ENCODE data around the gene SEC11A.
A peak's percentile ranks its signal among the peaks of the same experiment; 100 is the strongest.
"Not testable (repeated sequence)": the region's sequence is repeated elsewhere in the genome, so short reads cannot be mapped to it uniquely, and the experiment has no call there.

SEC11A gene

GRCh38 chr15:84736375-84736774, 20.4 kb upstream of the SEC11A start:
- no peak for DNase-seq

GRCh38 chr15:84735480-84736061, 19.6 kb upstream of the SEC11A start:
- DNase-seq, result not testable (repeated sequence)

DNA sequence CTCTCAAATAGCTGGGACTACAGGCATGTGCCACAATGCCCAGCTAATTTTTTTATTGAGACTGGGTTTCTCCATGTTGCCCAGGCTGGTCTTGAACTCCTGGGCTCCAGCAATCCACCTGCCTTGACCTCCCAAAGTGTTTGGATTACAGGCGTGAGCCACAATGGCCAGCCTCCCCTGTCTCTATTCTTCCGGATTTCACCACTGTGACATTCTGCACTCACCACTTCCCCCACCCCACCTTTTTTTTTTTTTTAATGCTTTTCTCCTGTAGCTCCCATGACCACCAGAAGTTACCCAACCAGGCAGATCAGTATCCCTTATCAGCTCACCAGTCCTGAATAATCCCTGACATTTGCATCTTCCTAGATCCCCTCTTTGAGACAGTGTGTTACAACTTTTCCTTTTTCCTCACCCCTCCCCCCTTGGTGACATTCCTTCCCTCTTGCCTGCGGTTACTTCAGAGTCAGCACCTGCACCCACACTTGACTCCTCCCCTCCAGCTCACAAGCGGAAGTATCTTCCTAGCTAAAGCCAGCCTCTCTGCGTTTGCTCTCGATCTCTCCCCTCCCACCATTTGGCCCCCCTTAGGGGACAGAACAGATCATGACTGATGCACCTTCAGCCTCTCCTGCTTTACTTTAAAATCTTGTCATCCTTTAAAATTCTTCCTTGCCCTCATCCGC, 19.0 kb upstream of the SEC11A start:
- peak; percentile 59 for DNase-seq

- peak; percentile 68 for DNase-seq
These were observed 15.8 kb upstream of the SEC11A start for GRCh38 chr15:84731774-84732173.

DNA sequence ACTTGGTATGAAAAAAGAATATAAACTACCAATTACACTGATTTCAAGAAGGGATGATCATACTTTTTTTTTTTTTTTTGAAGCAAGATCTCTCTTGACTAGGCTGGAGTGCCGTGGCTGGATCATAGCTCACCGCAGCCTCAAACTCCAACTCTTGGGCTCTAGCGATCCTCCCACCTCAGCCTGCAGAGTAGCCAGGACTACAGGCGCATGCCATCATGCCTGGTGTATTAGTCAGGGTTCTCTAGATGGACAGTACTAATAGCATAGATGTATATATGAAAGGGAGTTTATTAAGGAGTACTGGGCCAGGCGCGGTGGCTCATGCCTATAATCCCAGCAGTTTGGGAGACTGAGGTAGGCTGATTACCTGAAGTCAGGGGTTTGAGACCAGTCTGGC, 11.5 kb upstream of the SEC11A start:
- peak; percentile 98 for DNase-seq

GRCh38 chr15:84725001-84725491, 9.1 kb upstream of the SEC11A start:
- peak; percentile 91 for DNase-seq

- DNase-seq, result no peak
These were observed 6.7 kb upstream of the SEC11A start for GRCh38 chr15:84722628-84723027.

DNA sequence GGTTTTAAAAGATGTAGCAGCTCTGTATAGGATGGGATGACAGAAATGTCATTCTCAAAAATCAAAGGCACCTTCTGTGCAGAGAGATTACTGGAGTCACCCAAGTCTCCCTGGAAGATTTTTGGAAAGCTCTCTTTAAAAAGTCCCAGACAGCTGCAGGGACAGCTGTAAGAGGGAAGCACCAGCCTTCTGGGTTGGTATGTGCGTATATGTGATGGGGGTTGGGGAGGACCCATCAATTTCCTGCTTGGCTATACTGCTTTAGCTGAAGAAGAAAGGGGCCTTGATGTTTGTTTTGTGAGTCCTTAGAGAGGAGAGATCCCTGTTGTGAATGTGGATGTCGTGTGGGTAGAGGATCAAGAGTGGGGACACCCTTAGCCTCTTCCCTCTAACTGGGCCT, 5.4 kb upstream of the SEC11A start:
- no peak for DNase-seq

- DNase-seq, result peak; percentile 4
These were observed 401 bp downstream of the SEC11A start for GRCh38 chr15:84715441-84716035.

GRCh38 chr15:84714821-84715220, 1.1 kb downstream of the SEC11A start:
- DNase-seq, result no peak

DNA sequence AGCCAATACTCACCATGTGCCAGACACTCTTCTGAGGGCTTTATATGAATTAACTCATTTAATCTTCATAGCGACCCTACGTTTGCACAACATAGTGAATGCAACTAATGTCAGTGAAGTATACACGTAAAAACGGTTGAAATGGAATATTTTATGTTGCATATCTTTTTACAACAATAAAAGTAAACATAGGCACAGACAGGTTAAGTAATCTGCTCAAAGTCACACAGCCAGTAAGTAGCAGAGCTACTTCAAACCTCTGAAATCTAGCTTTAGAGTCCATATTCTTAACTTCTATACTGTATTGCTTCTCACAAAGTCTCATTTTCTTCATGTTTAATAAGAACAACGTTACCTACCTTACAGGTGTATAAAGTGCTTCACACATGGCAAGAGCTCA, 1.6 kb downstream of the SEC11A start:
- DNase-seq, result no peak

GRCh38 chr15:84703808-84704207, 12.1 kb downstream of the SEC11A start:
- DNase-seq, result no peak

GRCh38 chr15:84702961-84703482, 12.9 kb downstream of the SEC11A start:
- DNase-seq, result no peak

GRCh38 chr15:84699538-84700191, 16.3 kb downstream of the SEC11A start:
- no peak for DNase-seq

DNA sequence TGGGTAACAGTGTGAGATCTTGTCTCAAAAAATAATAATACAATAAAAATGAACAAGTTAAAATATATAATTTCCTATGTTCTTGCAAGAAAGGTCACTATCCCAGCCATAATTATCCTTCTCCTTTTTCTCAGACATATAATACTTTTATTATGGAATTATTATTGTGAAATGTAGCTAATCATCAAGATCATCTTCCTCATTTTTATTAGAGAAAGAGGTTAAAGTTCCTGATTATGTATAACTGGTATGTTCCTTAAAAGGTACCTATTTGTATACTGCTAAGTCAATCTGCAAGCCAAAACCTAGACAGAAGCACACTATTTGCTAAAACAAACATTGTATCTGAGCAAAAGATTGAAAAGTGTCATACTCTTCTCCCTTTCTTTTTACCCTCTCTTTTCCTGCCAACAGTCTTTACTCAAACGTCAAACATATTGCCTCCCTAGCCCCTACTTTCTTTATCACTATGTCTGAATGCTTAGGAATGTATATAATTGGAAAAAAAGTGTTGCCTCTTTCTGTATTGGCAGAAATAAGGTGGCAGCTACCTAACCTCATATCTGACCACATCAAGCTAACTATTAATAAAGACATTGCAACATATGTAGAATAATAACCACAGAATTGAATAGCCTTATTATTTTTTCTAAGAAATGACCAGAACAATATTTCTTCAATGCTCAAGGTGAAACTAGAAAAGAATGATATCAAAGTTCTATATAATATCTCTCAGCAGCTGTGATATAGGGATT, 18.5 kb downstream of the SEC11A start:
- DNase-seq, result peak; percentile 33

DNA sequence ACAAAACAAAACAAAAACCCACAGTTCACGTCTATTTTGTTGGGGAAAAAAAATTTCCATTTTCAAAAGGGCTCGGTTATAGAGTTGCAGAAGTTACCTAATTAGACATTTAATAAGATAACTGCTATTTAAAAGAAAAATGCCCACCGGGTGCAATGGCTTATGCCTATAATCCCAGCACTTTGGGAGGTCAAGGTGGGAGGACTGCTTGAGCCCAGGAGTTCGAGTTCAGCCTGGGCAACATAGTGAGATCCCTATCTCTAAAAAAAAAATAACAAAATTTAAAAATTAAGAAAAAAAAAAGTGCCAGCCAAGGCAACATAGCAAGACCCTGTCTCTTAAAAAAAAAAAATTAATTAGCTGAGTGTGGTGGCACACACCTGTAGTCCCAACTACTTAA, 19.2 kb downstream of the SEC11A start:
- no peak for DNase-seq

DNA sequence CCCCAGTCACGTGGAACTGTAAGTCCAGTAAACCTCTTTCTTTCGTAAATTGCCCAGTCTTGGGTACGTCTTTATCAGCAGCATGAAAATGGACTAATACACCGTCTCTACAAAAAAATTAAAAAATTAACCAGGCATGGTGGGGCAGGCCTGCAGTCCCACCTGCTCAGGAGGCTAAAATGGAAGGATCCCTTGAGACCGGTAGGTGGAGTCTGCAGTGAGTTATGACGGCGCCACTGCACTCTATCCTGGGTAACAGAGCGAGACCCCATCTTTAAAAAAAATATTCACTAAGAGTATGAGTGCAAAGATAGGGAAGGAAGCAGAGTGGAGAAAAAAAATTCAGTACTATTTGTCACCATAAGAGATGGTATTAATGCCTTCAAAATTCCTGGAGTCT, 25.6 kb downstream of the SEC11A start:
- no peak for DNase-seq

DNA sequence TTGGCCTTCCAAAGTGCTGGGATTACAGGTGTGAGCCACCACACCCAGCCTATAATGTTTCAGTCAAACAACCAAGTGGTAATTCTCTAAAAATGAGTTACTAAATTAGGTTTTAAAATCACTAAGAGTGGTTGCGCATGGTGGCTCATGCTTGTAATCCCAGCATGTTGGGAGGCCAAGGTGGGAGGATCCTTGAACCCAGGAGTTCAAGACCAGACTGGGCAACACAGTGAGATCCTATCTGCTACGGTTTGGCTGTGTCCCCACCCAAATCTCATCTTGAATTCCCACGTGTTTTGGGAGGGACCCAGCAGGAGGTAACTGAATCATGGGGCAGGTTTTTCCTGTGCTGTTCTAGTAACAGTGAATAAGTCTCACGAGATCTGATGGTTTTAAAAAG, 26.1 kb downstream of the SEC11A start:
- no peak for DNase-seq

- DNase-seq, result not testable (repeated sequence)
These were observed 29.5 kb downstream of the SEC11A start for GRCh38 chr15:84686446-84686845.

GRCh38 chr15:84685304-84685703, 30.6 kb downstream of the SEC11A start:
- peak; percentile 86 for DNase-seq

GRCh38 chr15:84684092-84684491, 31.8 kb downstream of the SEC11A start:
- DNase-seq, result peak; percentile 76

DNA sequence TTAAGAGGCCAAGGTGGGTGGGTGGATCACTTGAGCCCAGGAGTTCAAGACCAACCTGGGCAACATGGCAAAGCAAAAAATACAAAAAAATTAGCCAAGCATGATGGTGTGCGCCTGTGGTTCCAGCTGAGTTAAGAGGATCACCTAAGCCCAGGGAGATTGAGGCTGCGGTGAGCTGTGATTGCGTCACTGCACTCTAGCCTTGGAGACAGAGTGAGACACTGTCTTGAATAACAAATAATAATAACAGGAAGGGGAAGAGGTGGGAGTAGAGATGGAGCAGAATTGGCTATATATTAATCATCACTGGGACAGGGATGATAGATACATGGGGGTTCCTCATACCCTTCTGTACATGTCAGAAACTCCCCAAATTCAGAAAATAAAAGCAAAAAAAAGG, 34.1 kb downstream of the SEC11A start:
- DNase-seq, result peak; percentile 72

- DNase-seq, result peak; percentile 78
These were observed 44.7 kb downstream of the SEC11A start for GRCh38 chr15:84671211-84671610.
